ENCODE measurements around the gene TMEM245.

The TMEM245 gene

DNA sequence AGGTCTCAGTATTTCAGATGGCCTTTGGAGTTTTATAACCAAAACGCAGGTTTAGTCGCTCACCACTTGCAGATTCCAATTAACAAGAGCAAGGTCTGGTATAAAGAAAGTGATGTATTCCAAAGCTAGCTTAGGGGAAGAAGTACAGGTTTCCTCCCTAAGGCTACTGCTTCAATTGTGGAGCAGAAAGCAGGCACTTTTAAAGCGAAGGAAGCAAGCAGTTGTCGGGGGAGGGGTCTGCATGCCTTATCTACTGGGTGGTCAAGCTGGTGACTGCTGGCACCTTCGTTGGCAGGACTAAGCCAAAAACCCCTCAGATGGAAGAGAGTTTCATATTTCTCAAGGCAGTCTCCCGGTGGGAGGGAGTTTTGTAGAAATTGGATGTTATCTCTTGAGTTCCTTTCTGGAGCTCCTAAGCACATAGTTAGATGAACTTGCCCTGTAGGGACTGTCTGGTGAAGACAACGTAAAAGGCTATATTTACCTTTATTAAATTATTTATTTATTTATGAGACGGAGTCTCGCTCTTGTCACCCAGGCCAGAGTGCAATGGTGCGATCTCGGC, 1.6 kb upstream of the TMEM245 start:
- TF ChIP-seq CTCF (conservative IDR thresholded peaks at IDR 0.05) (no peak), ZFX (IDR thresholded peaks at IDR 0.05) (no peak)

GRCh38 chr9:109120204-109120789, 550 bp upstream of the TMEM245 start:
- H3K27ac ChIP-seq = peak overlapping the region; percentile 92
- TF ChIP-seq CTCF (conservative IDR thresholded peaks at IDR 0.05) = no peak
- no peak for TF ChIP-seq ZFX (IDR thresholded peaks at IDR 0.05)

More for the DNA sequence above, 1.6 kb upstream of the TMEM245 start:
- H3K27ac ChIP-seq = no peak overlapping the region

- peak overlapping the region; percentile 92 for H3K27ac ChIP-seq
Measured at GRCh38 chr9:109118808-109119438, 824 bp downstream of the TMEM245 start.

GRCh38 chr9:109117856-109118807, 1.6 kb downstream of the TMEM245 start:
- peak overlapping the region; percentile 92 for H3K27ac ChIP-seq
- TF ChIP-seq CTCF (conservative IDR thresholded peaks at IDR 0.05) (no peak), ZFX (IDR thresholded peaks at IDR 0.05) (no peak)

More at GRCh38 chr9:109118808-109119438, 824 bp downstream of the TMEM245 start:
- no peak for TF ChIP-seq ZFX (IDR thresholded peaks at IDR 0.05)
- no peak for TF ChIP-seq CTCF (conservative IDR thresholded peaks at IDR 0.05)

GRCh38 chr9:109115931-109116526, 3.7 kb downstream of the TMEM245 start:
- H3K27ac ChIP-seq = peak overlapping the region; percentile 9
- TF ChIP-seq ZFX (IDR thresholded peaks at IDR 0.05) (no peak), CTCF (conservative IDR thresholded peaks at IDR 0.05) (no peak)

DNA sequence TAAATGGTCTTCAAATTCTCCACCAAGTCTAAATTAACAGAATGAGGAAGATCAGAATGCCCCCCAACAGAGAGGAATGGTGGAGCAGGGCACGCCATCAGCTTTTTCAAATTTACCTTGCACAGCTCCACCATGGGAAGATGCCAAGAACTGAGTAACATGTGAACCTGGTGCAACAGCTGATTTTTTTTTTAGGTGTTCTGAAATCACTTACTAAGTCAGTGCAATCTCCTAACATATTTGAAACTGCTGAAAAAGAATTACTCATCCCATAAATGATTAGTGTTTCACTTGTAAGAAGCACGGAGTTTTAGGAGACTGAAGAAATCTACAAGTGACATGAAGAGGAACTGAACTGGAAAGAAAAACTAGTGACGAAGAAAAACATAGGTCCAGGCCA, 5.1 kb downstream of the TMEM245 start:
- TF ChIP-seq CTCF (conservative IDR thresholded peaks at IDR 0.05) = no peak
- TF ChIP-seq ZFX (IDR thresholded peaks at IDR 0.05) = no peak
- no peak overlapping the region for H3K27ac ChIP-seq

All from C4-2B (cell line).